Right cardiac atrium (tissue), 5 donors: ENCODE data around the gene PCDHA11. TPM values are rescaled to one million over a fixed set of nuclear protein-coding genes. Genes with fewer than 3 reads are reported as not detected.
"Not testable (repeated sequence)": the region's sequence is repeated elsewhere in the genome, so short reads cannot be mapped to it uniquely, and the experiment has no call there.

Experiments
- ATAC-seq, 2 donors: fragments of 200-7000 bp; cut with Tn5 transposase; one replicate each; pipeline versions ENCODE4 v1.8.0 to v1.9.1; 2020; ENCODE audit warnings: moderate library complexity in 2 of 2, mild to moderate bottlenecking in 1 of 2
- DNase-seq, 3 donors: peaks; one replicate each; pipeline ENCODE4 v3.0.0-alpha.2; 2020
- H3K27ac ChIP-seq: one replicate; pipeline ENCODE4 v1.5.1; 2013; ENCODE audit warnings: mild to moderate bottlenecking, low read length, control low read depth, moderate library complexity
- H3K27me3 ChIP-seq: one replicate; pipeline ENCODE4 v1.6.1; 2013; ENCODE audit not compliant: control insufficient read depth, insufficient read depth
- H3K4me1 ChIP-seq: one replicate; pipeline ENCODE4 v1.6.1; 2013; ENCODE audit warnings: low read length; ENCODE audit not compliant: control insufficient read depth, insufficient read depth
- H3K4me3 ChIP-seq: one replicate; pipeline ENCODE4 v1.5.1; 2013; ENCODE audit warnings: low read length, control low read depth
- H3K9me3 ChIP-seq: one replicate; pipeline ENCODE4 v1.6.1; 2013; ENCODE audit warnings: low read length; ENCODE audit not compliant: control insufficient read depth
- WGBS: extraction: QIAGEN DNeasy Blood & Tissue Kit; methylation state at CpG from one replicate; pipeline ENCODE4 v1.1.7; 2013; 5-methylcytosine and 5-hydroxymethylcytosine counted together
- intact Hi-C, 4 donors: fragments of 100-400 bp; cut with DNase I; formaldehyde crosslinking; loops; one replicate each; pipeline versions ENCODE4 v1.11.0 to v1.14.0; 2022 to 2023
- polyA plus RNA-seq: library from polyadenylated mRNA; stranded (reverse); fragments of 200-250 nt; gene quantifications from one replicate; pipeline ENCODE4 v1.2.3, GENCODE V29; 2013
- total RNA-seq, 4 donors: library from RNA; stranded (reverse); fragmentation: NEBNext Ultra II Directional; extraction: Animal tissue kit (Norgen Biotek cat#: 25700); gene quantifications; one replicate each; pipeline ENCODE4 v1.2.1, GENCODE V29; 2021
- donor health status: healthy with polysubstance abuse.
- donor health status: DM: no; HTN: yes; CAD: no.
- donor health status: DM: no; HTN: no; CAD: no.
- donor health status: DM: no; HTN: yes; CAD: no; lungs with severe emphysema.
- donor health status: DM: yes; HTN: yes; CAD: no.

The PCDHA11 gene
- total and polyA plus RNA-seq, 5 donors, result 0.06 to 0.42 (median 0.12) TPM; not detected in 2

- Histone ChIP-seq H3K27ac (no peak overlapping the region), H3K27me3 (no peaks in the 10 kb centered on the region), H3K9me3 (peaks cover 2% of the 10 kb centered on the region), H3K4me3 (no peak overlapping the region), H3K4me1 (no peaks in the 10 kb centered on the region)
- no peak for DNase-seq
- 45% methylated on average over 94 of the region's 94 CpGs for WGBS
- intact Hi-C loops, result no loop called here
- no peak for ATAC-seq
Measured at GRCh38 chr5:140857177-140857986, 11.4 kb upstream of the PCDHA11 start.

GRCh38 chr5:140857987-140858240 is 10.8 kb upstream of the PCDHA11 start:
- no peak overlapping the region for H3K27ac ChIP-seq
- DNase-seq (peak in 1 of 3 donors; percentile 45), ATAC-seq (no peak)
- intact Hi-C loops, result no loop called here
- 53% methylated on average over 22 of the region's 22 CpGs for WGBS
- no peaks in the 10 kb centered on the region for H3K4me1 ChIP-seq
- no peaks in the 10 kb centered on the region for H3K27me3 ChIP-seq
- H3K4me3 ChIP-seq, result no peak overlapping the region
- H3K9me3 ChIP-seq, result peaks cover 2% of the 10 kb centered on the region

- H3K27me3 ChIP-seq, result no peaks in the 10 kb centered on the region
- no peak for ATAC-seq
- 32% methylated on average over 76 of the region's 76 CpGs for WGBS
- intact Hi-C loops, result no loop called here
- no peaks in the 10 kb centered on the region for H3K4me1 ChIP-seq
- no peak overlapping the region for H3K27ac ChIP-seq
- DNase-seq, result no peak
- H3K9me3 ChIP-seq, result peaks cover 2% of the 10 kb centered on the region
- no peak overlapping the region for H3K4me3 ChIP-seq
Measured at GRCh38 chr5:140862441-140863295, 6.1 kb upstream of the PCDHA11 start.

- Histone ChIP-seq H3K4me3 (no peak overlapping the region), H3K4me1 (no peaks in the 10 kb centered on the region), H3K9me3 (peaks cover 9% of the 10 kb centered on the region), H3K27me3 (no peaks in the 10 kb centered on the region), H3K27ac (no peak overlapping the region)
- WGBS, result 42% methylated on average over 5 of the region's 5 CpGs
- ATAC-seq (no peak), DNase-seq (no peak)
- intact Hi-C loops, result no loop called here
Measured at GRCh38 chr5:140869555-140869886, 764 bp downstream of the PCDHA11 start.

GRCh38 chr5:140870221-140871201 is 1.8 kb downstream of the PCDHA11 start:
- ATAC-seq (no peak), DNase-seq (peak in 2 of 3 donors; percentile 35 to 43)
- Histone ChIP-seq H3K4me3 (no peak overlapping the region), H3K4me1 (no peaks in the 10 kb centered on the region), H3K9me3 (peaks cover 9% of the 10 kb centered on the region), H3K27ac (no peak overlapping the region), H3K27me3 (no peaks in the 10 kb centered on the region)
- 35% methylated on average over 114 of the region's 114 CpGs for WGBS
- intact Hi-C loops, result no loop called here

GRCh38 chr5:140875085-140876065 is 6.6 kb downstream of the PCDHA11 start, which contains the start of gene PCDHA12:
PCDHA12 (plus strand) TSS chr5:140875308; CDS start chr5:140875473, 165 bp downstream.
- ATAC-seq, result no peak
- no peaks in the 10 kb centered on the region for H3K27me3 ChIP-seq
- DNase-seq, result no peak
- H3K9me3 ChIP-seq, result peaks cover 3% of the 10 kb centered on the region
- intact Hi-C loops, result no loop called here
- H3K4me1 ChIP-seq, result no peaks in the 10 kb centered on the region
- 14% methylated on average over 47 of the region's 47 CpGs for WGBS
- no peak within 1 kb of the TSS for H3K27ac ChIP-seq
- no peak within 1 kb of the TSS for H3K4me3 ChIP-seq

- H3K27ac ChIP-seq, H3K27me3 ChIP-seq, H3K4me3 ChIP-seq, ATAC-seq, H3K4me1 ChIP-seq, intact Hi-C loops, H3K9me3 ChIP-seq: not testable (repeated sequence)
- WGBS, result 30% methylated on average over 80 of the region's 80 CpGs
- DNase-seq, result peak in 1 of 3 donors; percentile 39
Measured at GRCh38 chr5:140876541-140877261, 7.9 kb downstream of the PCDHA11 start.

- Histone ChIP-seq H3K4me1 (no peaks in the 10 kb centered on the region), H3K27ac (no peak overlapping the region), H3K4me3 (no peak overlapping the region), H3K9me3 (no peaks in the 10 kb centered on the region), H3K27me3 (no peaks in the 10 kb centered on the region)
- intact Hi-C loops, result no loop called here
- ATAC-seq (no peak), DNase-seq (no peak)
- 34% methylated on average over 37 of the region's 37 CpGs for WGBS
Measured at GRCh38 chr5:140877262-140877581, 8.5 kb downstream of the PCDHA11 start.

- 9% methylated on average over 34 of the region's 35 CpGs for WGBS
- no peak within 1 kb of the TSS for H3K4me3 ChIP-seq
- H3K9me3 ChIP-seq, result no peaks in the 10 kb centered on the region
- intact Hi-C loops, result loop anchor here in 1 of 4 donors (10.0 kb wide), 1 partner anchor 163 kb away; no protein-coding TSS in a partner anchor
- H3K27ac ChIP-seq, result no peak within 1 kb of the TSS
- no peak for ATAC-seq
- H3K4me1 ChIP-seq, result no peaks in the 10 kb centered on the region
- H3K27me3 ChIP-seq, result no peaks in the 10 kb centered on the region
- DNase-seq, result no peak
Measured at GRCh38 chr5:140881889-140882590, 13.3 kb downstream of the PCDHA11 start, which contains the start of gene PCDHA13. PCDHA13 (plus strand) TSS chr5:140882124; CDS start chr5:140882269, 145 bp downstream.
